LNCAP (cell line): ENCODE results near the gene UNK.

Experiments used
- TF ChIP-seq, protein P1 (sequence below): fragments of 450-650 bp; IDR thresholded peaks from 2 replicates; pipeline ENCODE4 v1.5.1; 2017; ENCODE audit warnings: mild to moderate bottlenecking

Gene UNK

DNA sequence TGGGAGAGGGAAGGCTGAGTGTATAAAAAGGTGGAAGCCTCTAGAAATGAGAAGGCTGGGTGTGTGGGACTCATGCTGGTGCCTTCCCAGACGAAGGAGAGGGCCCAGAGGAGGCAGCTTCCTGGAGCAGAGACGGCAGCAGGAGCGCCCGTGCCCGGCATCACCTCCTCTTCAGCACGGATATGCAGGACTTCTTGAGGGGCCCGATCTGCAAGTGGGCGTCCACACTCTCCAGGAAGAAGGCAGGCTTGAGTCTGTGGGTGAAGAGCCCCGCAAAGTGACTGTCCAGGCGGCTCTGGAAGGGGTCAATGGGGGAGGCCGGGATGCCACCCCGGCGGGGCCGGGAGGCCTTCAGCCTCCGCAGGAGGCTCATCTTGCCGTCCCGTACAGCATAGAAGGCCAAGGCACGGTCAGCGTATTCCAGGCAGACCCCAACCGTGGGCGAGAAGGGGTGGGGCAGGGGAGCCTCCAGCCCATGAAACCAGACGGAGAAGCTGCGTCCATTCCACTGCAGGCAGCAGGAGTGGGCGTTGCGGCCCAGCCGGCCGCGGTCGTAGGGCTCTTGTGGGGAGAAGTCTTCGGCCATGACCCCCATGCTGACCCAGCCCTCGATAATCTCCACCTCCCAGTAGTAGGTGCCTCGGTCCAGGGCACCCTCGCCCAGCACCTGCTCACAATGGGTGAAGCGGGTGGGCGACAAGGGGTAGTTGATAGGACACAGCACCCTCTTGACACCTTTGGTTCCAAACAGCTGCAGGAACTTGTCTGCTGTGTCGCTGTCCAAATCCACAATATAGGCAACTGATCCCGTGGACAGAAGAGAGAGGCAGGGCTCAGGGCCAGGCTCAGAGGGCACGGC lies 89.9 kb downstream of the UNK start:
- TF ChIP-seq, protein P1, sequence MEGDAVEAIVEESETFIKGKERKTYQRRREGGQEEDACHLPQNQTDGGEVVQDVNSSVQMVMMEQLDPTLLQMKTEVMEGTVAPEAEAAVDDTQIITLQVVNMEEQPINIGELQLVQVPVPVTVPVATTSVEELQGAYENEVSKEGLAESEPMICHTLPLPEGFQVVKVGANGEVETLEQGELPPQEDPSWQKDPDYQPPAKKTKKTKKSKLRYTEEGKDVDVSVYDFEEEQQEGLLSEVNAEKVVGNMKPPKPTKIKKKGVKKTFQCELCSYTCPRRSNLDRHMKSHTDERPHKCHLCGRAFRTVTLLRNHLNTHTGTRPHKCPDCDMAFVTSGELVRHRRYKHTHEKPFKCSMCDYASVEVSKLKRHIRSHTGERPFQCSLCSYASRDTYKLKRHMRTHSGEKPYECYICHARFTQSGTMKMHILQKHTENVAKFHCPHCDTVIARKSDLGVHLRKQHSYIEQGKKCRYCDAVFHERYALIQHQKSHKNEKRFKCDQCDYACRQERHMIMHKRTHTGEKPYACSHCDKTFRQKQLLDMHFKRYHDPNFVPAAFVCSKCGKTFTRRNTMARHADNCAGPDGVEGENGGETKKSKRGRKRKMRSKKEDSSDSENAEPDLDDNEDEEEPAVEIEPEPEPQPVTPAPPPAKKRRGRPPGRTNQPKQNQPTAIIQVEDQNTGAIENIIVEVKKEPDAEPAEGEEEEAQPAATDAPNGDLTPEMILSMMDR: no peak
